Measurements from ENCODE around the gene LAMA5. TPM values are rescaled to one million over a fixed set of nuclear protein-coding genes. Genes with fewer than 3 reads are reported as not detected.

LAMA5 gene
- polyA plus RNA-seq, 1 of the 3 experiments (the other 2 are of a cell fraction) = 27.2 TPM

DNA sequence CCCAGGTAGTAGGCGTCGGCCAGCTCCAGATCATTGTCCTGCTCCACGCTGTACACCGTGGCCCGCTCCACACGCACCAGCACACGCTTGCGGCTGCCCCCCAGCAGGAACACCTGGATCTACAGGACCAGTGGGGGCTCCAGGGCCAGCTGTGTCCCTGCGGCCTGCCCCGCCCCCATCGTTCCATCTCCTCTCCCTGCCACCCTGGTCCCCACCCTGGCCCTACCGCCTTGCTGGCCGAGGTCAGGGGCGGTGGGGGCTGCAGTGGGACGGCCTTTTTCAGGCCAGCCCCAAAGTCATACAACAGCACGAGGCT, 54.5 kb downstream of the LAMA5 start:
- Histone ChIP-seq H3K79me2 (ENCODE audit: insufficient read depth) (no peaks in the 10 kb centered on the region), H4K20me1 (ENCODE audit: insufficient read depth) (0 out of 2 replicates have a peak, but pooled peaks cover 11% of the 10 kb centered on the region), H3K4me1 (ENCODE audit: control insufficient read depth in 1 of 2, insufficient read depth in 2 of 2, low read depth in 1 of 2, low read length in 1 of 2) (no peaks in the 10 kb centered on the region; a peak in 1 of 4 replicates), H3K36me3 (replicated peaks in 1 of 2; ENCODE audit: control insufficient read depth in 1 of 2, insufficient read depth in 2 of 2, low read length in 1 of 2) (peaks cover 0 to 91% of the 10 kb centered on the region in 2 experiments), H3K9me2 (no peaks in the 10 kb centered on the region), H3K9me3 (no peaks in the 10 kb centered on the region), H3K4me3 (ENCODE audit: low read depth in 2 of 2, low read length in 1 of 2) (no peak overlapping the region), H3K4me2 (no peak overlapping the region), H3K27me3 (ENCODE audit: insufficient read depth) (no peaks in the 10 kb centered on the region), H3F3A (replicated peaks; ENCODE audit: insufficient read depth) (peaks cover 13% of the 10 kb centered on the region), H3K9ac (no peak overlapping the region), H2AFZ (ENCODE audit: low read depth) (no peak overlapping the region), H3K27ac (ENCODE audit: low read depth in 2 of 2, low read length in 1 of 2) (no peak overlapping the region)
- DNase-seq = no peak
- ChIA-PET POLR2A (no interaction called here), CTCF (interaction anchor here (1.1 to 1.2 kb wide), 2 partner anchors 70 to 71 kb away, joined by 3 to 4 read pairs; no protein-coding TSS in a partner anchor)
- TF ChIP-seq TEAD4 (IDR thresholded peaks at IDR 0.05; ENCODE audit: borderline replicate concordance, insufficient read depth) (no peak), POLR2AphosphoS5 (IDR thresholded peaks at IDR 0.05; ENCODE audit: low read depth, low read length) (no peak), CHD2 (IDR thresholded peaks at IDR 0.05; ENCODE audit: low read length, partially characterized antibody) (no peak), GATA2 (CRISPR knock-in tag; IDR thresholded peaks at IDR 0.05) (no peak), MEF2A (IDR thresholded peaks at IDR 0.05; ENCODE audit: borderline replicate concordance, low read depth) (no peak), RCOR1 (IDR thresholded peaks at IDR 0.05; ENCODE audit: low read length) (no peak), SMC3 (IDR thresholded peaks at IDR 0.05; ENCODE audit: low read depth, low read length) (no peak), FOXJ3 (CRISPR knock-in tag; IDR thresholded peaks at IDR 0.05) (no peak), TCF12 (IDR thresholded peaks at IDR 0.05) (no peak), NRF1 (IDR thresholded peaks at IDR 0.05; ENCODE audit: low read depth, low read length) (no peak), FOSL2 (IDR thresholded peaks at IDR 0.05; ENCODE audit: borderline replicate concordance, low read depth) (no peak), ELF1 (IDR thresholded peaks at IDR 0.05) (no peak)
- 99% methylated on average over 10 of the region's 16 CpGs for WGBS (ENCODE audit: low lambda C conversion rate)

- Histone ChIP-seq H3K4me2 (no peak overlapping the region), H3K9me3 (no peaks in the 10 kb centered on the region), H3K36me3 (replicated peaks in 1 of 2; ENCODE audit: control insufficient read depth in 1 of 2, insufficient read depth in 2 of 2, low read length in 1 of 2) (peaks cover 0 to 91% of the 10 kb centered on the region in 2 experiments), H3F3A (replicated peaks; ENCODE audit: insufficient read depth) (peaks cover 13% of the 10 kb centered on the region), H3K27ac (ENCODE audit: low read depth in 2 of 2, low read length in 1 of 2) (no peak overlapping the region), H4K20me1 (ENCODE audit: insufficient read depth) (peaks cover 15% of the 10 kb centered on the region), H3K27me3 (ENCODE audit: insufficient read depth) (no peaks in the 10 kb centered on the region), H3K9me2 (no peaks in the 10 kb centered on the region), H3K4me1 (ENCODE audit: control insufficient read depth in 1 of 2, insufficient read depth in 2 of 2, low read depth in 1 of 2, low read length in 1 of 2) (no peaks in the 10 kb centered on the region; a peak in 1 of 4 replicates), H3K4me3 (ENCODE audit: low read depth in 2 of 2, low read length in 1 of 2) (no peak overlapping the region), H3K9ac (no peak overlapping the region), H2AFZ (ENCODE audit: low read depth) (no peak overlapping the region), H3K79me2 (ENCODE audit: insufficient read depth) (peaks cover 1% of the 10 kb centered on the region; the same call in 1 of the 2 replicates)
- ChIA-PET POLR2A (no interaction called here), CTCF (interaction anchor here (1.1 to 1.2 kb wide), 2 partner anchors 70 to 71 kb away, joined by 3 to 4 read pairs; no protein-coding TSS in a partner anchor)
- 94% methylated on average over 34 of the region's 60 CpGs for WGBS (ENCODE audit: low lambda C conversion rate)
- TF ChIP-seq NFIC (IDR thresholded peaks at IDR 0.05; ENCODE audit: borderline replicate concordance) (no peak), CHD2 (IDR thresholded peaks at IDR 0.05; ENCODE audit: low read length, partially characterized antibody) (no peak), RXRA (IDR thresholded peaks at IDR 0.05; ENCODE audit: borderline replicate concordance, low read depth) (no peak), ELF1 (IDR thresholded peaks at IDR 0.05) (no peak), TCF12 (IDR thresholded peaks at IDR 0.05) (no peak), SMC3 (IDR thresholded peaks at IDR 0.05; ENCODE audit: low read depth, low read length) (no peak), REST (IDR thresholded peaks at IDR 0.05; ENCODE audit: low read depth, low read length) (no peak), EZH2phosphoT487 (IDR thresholded peaks at IDR 0.05; ENCODE audit: borderline replicate concordance, low read depth) (no peak), POLR2AphosphoS5 (IDR thresholded peaks at IDR 0.05; ENCODE audit: low read depth, low read length) (no peak), TEAD4 (IDR thresholded peaks at IDR 0.05; ENCODE audit: borderline replicate concordance, insufficient read depth) (no peak), FOXM1 (IDR thresholded peaks at IDR 0.05; ENCODE audit: low read depth) (no peak), PBX3 (IDR thresholded peaks at IDR 0.05) (no peak), EP300 (IDR thresholded peaks at IDR 0.05; ENCODE audit: borderline replicate concordance in 1 of 2, low read depth in 1 of 2, low read length in 1 of 2) (no peak), TAF1 (IDR thresholded peaks at IDR 0.05; ENCODE audit: borderline replicate concordance, low read depth, low read length) (no peak), NRF1 (IDR thresholded peaks at IDR 0.05; ENCODE audit: low read depth, low read length) (no peak), FOXJ3 (CRISPR knock-in tag; IDR thresholded peaks at IDR 0.05) (no peak), FOSL2 (IDR thresholded peaks at IDR 0.05; ENCODE audit: borderline replicate concordance, low read depth) (no peak)
- TF ChIP-seq, protein P1, sequence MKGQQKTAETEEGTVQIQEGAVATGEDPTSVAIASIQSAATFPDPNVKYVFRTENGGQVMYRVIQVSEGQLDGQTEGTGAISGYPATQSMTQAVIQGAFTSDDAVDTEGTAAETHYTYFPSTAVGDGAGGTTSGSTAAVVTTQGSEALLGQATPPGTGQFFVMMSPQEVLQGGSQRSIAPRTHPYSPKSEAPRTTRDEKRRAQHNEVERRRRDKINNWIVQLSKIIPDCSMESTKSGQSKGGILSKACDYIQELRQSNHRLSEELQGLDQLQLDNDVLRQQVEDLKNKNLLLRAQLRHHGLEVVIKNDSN (IDR thresholded peaks at IDR 0.05; ENCODE audit: borderline replicate concordance, low read depth) = no peak
- DNase-seq = no peak
Measured at GRCh38 chr20:62311832-62312661, 55.1 kb downstream of the LAMA5 start.
